GM12878 (cell line): ENCODE measurements around the gene USP36. TPM values are rescaled to one million over a fixed set of nuclear protein-coding genes. Genes with fewer than 3 reads are reported as not detected.
A peak's percentile ranks its signal among the peaks of the same experiment; 100 is the strongest.

ENCODE experiments used
- CBX3 ChIP-seq: fragments of 200-600 bp; sonication (generic); IDR thresholded peaks from 2 replicates; pipeline ENCODE4 v1.6.1; 2016; ENCODE audit warnings: low read depth, borderline replicate concordance
- CREB1 ChIP-seq: IDR thresholded peaks from 2 replicates; pipeline ENCODE4 v1.6.1; 2012; ENCODE audit warnings: low read depth, mild to moderate bottlenecking, inconsistent platforms
- CREM ChIP-seq: IDR thresholded peaks from 2 replicates; pipeline ENCODE4 v1.6.1; 2014; ENCODE audit warnings: antibody characterized with exemption, low read depth
- CUX1 ChIP-seq: IDR thresholded peaks from 2 replicates; pipeline ENCODE4 v1.6.1; 2012; ENCODE audit warnings: improper control_type of control experiment, low read depth, low read length; ENCODE audit not compliant: insufficient replicate concordance
- IKZF1 ChIP-seq: fragments of 450-650 bp; conservative IDR thresholded peaks from 2 replicates; pipeline ENCODE4 v1.6.1; 2017; ENCODE audit warnings: antibody characterized with exemption, mild to moderate bottlenecking
- JUNB ChIP-seq: IDR thresholded peaks from 2 replicates; pipeline ENCODE4 v1.6.1; 2016; ENCODE audit warnings: antibody characterized with exemption, mild to moderate bottlenecking
- MTA3 ChIP-seq: IDR thresholded peaks from 2 replicates; pipeline ENCODE4 v1.6.1; 2012; ENCODE audit warnings: low read length, inconsistent platforms, borderline replicate concordance
- NR2F1 ChIP-seq: fragments of 450-650 bp; conservative IDR thresholded peaks from 2 replicates; pipeline ENCODE4 v1.6.1; 2017; ENCODE audit warnings: mild to moderate bottlenecking
- PML ChIP-seq: IDR thresholded peaks from 2 replicates; pipeline ENCODE4 v1.6.1; 2012; ENCODE audit warnings: low read length, inconsistent platforms
- PRDM15 ChIP-seq: fragments of 450-650 bp; formaldehyde crosslinking; IDR thresholded peaks from 2 replicates; pipeline ENCODE4 v1.4.0; 2020; ENCODE audit warnings: mild to moderate bottlenecking, moderate library complexity
- RCOR1 ChIP-seq: conservative IDR thresholded peaks from 2 replicates; pipeline ENCODE4 v1.6.1; 2012; ENCODE audit warnings: low read depth, low read length, improper control_type of control experiment
- SIX5 ChIP-seq: IDR thresholded peaks from 2 replicates; pipeline ENCODE4 v1.6.1; 2011; ENCODE audit warnings: mild to moderate bottlenecking, low read depth, low read length, moderate library complexity; ENCODE audit not compliant: severe bottlenecking
- SMAD5 ChIP-seq: IDR thresholded peaks from 2 replicates; pipeline ENCODE4 v1.6.1; 2016; ENCODE audit warnings: antibody characterized with exemption, low read depth
- SREBF1 ChIP-seq: IDR thresholded peaks from 2 replicates; pipeline ENCODE4 v1.6.1; 2012; ENCODE audit warnings: mild to moderate bottlenecking, low read length
- TARDBP ChIP-seq: IDR thresholded peaks from 2 replicates; pipeline ENCODE4 v1.6.1; 2016; ENCODE audit warnings: borderline replicate concordance
- TCF12 ChIP-seq: IDR thresholded peaks from 2 replicates; pipeline ENCODE4 v1.6.1; 2011; ENCODE audit warnings: low read depth, mild to moderate bottlenecking, low read length
- TCF3 ChIP-seq: IDR thresholded peaks from 2 replicates; pipeline ENCODE4 v1.6.1; 2012; ENCODE audit warnings: low read depth, mild to moderate bottlenecking, low read length, borderline replicate concordance; ENCODE audit not compliant: insufficient read depth
- WRNIP1 ChIP-seq: IDR thresholded peaks from 2 replicates; pipeline ENCODE4 v1.6.1; 2011; ENCODE audit warnings: low read depth, low read length, improper control_type of control experiment, borderline replicate concordance
- ZZZ3 ChIP-seq: IDR thresholded peaks from 2 replicates; pipeline ENCODE4 v1.6.1; 2011; ENCODE audit warnings: low read depth; ENCODE audit not compliant: control insufficient read depth, insufficient read length
- polyA plus RNA-seq, 11 experiments: library from polyadenylated mRNA; depleted of rRNA in 4 of 11; unstranded in 6 of 11; stranded (reverse) in 5 of 11; fragments of >200 nt; fragmentation: Nextera tagmentation in 4 of 11; fragmentation: Illumina TruSeq in 1 of 11; extraction: Ambion mirVana in 4 of 11; extraction: Trizol in 1 of 11; gene quantifications; 1 replicate in 1 of 11; 2 replicates in 10 of 11; pipeline versions ENCODE4 v1.2.1 to v1.2.3, GENCODE V29; 2011 to 2016; ENCODE audit warnings: inconsistent platforms in 2 of 11, missing spikeins in 2 of 11, low read depth in 1 of 11
- total RNA-seq, 4 experiments: library from RNA; depleted of rRNA in 3 of 4; stranded (reverse); fragments of >200 nt in 3 of 4; fragmentation: Illumina TruSeq in 1 of 4; extraction: Trizol in 1 of 4; gene quantifications; 2 replicates each; pipeline versions ENCODE4 v1.2.1 to v1.2.3, GENCODE V29; 2013 to 2021

USP36 gene
- total and polyA plus RNA-seq, 10 of the 15 experiments (the other 5 are each of a cell fraction or from before 2014, with no cell fraction given): 7.2 to 65.7 (median 33.6) TPM

GRCh38 chr17:78753316-78754250 lies 87.0 kb downstream of the USP36 start (continued):
- peak; percentile 21; the same call in 1 of the 2 replicates for TF ChIP-seq JUNB
- 0 out of 2 replicates have a peak, but pooled peaks have one; percentile 46 for TF ChIP-seq CREB1
- TF ChIP-seq CREM: peak; percentile 55; the same call in 1 of the 2 replicates
- no peak for TF ChIP-seq MTA3
- no peak for TF ChIP-seq PML
- no peak for TF ChIP-seq TCF12
- no peak for TF ChIP-seq WRNIP1
- TF ChIP-seq RCOR1: no peak
- TF ChIP-seq TARDBP: no peak
- no peak for TF ChIP-seq SIX5
- TF ChIP-seq NR2F1: no peak
- no peak for TF ChIP-seq TCF3
- TF ChIP-seq CUX1: no peak
- TF ChIP-seq CBX3: no peak
- TF ChIP-seq IKZF1: no peak
- TF ChIP-seq SREBF1: no peak
- no peak for TF ChIP-seq ZZZ3
- TF ChIP-seq PRDM15: no peak
- no peak for TF ChIP-seq SMAD5
